GM19328 (cell line): ENCODE results near the gene DCTD.
"Not testable (repeated sequence)": the region's sequence is repeated elsewhere in the genome, so short reads cannot be mapped to it uniquely, and the experiment has no call there.

Experiments used
- ATAC-seq: cut with Tn5 transposase; IDR thresholded peaks from one replicate; pipeline ENCODE4 v1.9.1; 2021; ENCODE audit warnings: mild to moderate bottlenecking, moderate library complexity; ENCODE audit not compliant: unreplicated experiment

DCTD gene

GRCh38 chr4:182922501-182923284 is 5.5 kb upstream of the DCTD start:
- ATAC-seq, result no peak

DNA sequence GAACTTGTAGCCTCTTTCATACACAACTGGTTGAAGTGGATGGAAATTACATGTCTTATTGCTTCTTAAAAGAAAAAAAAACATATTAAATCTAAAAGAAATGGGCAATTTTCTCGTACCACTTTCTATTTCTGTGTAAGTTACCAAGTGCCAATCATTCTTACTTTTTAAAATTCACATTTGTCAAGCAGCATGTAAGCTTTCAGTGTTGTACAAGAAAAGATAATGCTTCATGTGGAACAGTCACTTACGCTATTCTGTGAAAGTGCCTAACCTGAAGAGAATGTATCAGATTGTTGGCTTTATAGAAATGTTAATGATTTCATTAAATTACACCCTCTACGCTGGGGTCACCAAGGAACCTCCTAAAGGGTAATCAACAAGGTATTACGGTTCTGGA is 4.4 kb upstream of the DCTD start:
- no peak for ATAC-seq

DNA sequence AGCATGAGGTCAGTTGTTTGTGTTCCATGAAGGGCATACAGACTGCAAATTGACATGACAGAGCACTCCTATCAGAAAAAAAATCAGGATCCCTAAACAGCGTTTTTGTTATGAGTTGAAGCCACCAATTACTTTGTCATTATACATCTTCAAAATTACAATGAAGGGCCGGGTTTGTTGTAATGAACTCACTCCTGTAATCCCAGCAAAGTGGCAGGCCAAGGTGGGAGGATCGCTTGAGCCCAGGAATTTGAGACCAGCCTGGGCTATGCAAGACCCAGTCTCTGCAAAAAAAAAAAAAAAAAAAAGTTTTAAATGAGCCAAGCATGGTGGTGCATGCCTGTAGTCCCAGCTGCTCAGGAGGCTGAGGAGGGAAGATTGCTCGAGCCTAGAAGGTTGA is 3.5 kb upstream of the DCTD start:
- no peak for ATAC-seq

DNA sequence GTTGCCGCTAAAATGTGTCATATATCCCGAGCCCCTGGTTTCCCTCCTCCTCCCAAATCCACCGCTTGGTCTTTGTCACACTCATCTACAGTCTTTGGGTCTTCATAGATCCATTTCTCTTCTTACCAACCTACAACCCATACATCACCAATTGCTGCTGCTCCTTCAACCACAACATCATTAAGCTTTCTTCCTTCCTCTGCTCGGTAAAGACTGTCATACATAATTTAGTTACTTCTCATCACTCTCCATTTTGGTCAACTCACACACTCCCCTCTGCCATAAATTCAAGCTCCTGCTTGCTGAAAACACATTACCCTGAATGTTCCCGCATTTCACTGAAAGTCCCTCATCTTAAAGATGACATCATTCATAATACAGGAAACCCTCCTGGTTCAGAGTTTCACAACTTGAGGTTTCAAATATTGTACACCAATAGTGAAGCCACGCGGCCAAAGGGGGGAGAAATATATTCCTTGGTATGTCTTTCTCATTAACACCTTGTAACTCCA is 1.7 kb upstream of the DCTD start:
- ATAC-seq, result no peak

GRCh38 chr4:182918044-182918607 is 940 bp upstream of the DCTD start:
- peak; percentile 4 for ATAC-seq

- peak; percentile 21 for ATAC-seq
Measured at GRCh38 chr4:182916483-182917181, 554 bp downstream of the DCTD start.

GRCh38 chr4:182914357-182914756 is 2.8 kb downstream of the DCTD start:
- ATAC-seq, result no peak

DNA sequence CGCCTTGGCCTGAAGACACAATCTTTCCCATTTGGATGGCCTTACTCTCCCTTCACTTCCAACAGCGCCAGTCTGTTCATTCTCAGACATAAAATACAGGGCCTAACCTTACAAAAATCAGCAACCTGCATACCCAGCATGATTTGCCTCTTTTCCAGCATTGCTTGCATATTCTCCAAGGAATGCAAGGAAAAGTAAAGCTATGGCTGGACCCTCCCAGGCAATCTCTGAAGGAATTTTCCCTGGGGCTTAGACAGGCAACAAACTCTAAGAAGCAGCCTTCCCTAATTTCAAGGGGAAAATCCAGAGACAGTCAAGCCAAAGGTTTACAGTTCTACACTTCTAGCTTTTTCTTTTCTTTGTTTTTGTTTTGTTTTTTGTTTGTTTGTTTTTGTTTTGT is 3.6 kb downstream of the DCTD start:
- no peak for ATAC-seq

DNA sequence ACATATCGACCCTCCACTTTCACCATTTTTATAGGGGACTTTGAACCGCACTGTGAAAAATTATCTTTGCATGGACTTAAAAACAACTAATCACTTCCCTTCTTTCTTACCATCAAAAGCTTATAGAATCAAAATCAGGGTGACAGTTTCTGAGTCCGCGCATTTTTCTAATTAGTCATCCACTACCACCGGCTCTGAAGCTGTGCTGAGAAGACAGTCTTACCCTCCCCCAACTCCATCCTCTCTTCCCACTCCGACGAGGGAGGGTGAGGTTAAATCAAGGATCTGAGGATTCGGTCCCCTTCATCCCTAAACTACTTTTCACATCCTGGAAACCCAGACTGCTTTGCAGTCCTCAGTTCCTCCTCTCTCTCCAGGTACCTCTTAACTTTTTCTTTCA is 4.2 kb downstream of the DCTD start:
- ATAC-seq, result no peak

GRCh38 chr4:182908124-182908523 is 9.1 kb downstream of the DCTD start:
- ATAC-seq, result no peak

DNA sequence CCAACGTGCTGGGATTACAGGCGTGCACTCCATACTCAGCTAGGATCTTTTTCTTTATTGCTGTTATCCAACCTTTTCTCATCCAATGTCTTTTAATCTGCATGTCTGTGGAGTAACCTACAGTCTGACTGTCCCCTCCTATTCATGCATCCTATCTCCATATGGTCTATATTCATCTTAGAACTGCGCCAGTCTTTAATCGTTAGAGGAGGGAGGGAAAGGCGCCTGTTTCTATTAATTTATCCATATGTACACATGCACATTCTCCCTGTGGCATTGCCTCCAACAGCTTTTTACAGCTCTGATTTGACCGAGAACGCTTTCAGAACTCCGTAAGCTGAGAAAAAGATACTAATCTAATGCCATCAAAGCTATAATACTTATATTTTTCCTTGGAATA is 9.8 kb downstream of the DCTD start:
- no peak for ATAC-seq

DNA sequence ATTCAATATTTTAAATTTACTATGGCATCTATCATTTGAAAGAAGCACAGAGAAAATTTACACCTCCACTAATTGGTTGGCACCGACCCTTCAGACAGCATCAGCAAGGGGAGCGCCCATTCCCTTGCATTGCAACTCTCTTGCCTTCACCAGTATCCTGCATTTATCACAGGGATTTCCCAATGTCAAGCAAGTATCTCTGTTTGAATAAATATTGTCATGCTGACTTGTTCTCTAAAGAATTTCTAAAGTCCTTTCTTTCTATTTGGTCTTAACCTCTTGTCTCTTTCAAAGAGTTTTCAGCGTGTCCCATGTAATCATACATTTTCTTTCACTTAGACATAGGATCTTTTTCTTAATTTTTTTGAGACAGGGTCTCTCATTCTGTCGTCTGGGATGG is 10.4 kb downstream of the DCTD start:
- ATAC-seq, result no peak

GRCh38 chr4:182905038-182905437 is 12.1 kb downstream of the DCTD start:
- no peak for ATAC-seq

DNA sequence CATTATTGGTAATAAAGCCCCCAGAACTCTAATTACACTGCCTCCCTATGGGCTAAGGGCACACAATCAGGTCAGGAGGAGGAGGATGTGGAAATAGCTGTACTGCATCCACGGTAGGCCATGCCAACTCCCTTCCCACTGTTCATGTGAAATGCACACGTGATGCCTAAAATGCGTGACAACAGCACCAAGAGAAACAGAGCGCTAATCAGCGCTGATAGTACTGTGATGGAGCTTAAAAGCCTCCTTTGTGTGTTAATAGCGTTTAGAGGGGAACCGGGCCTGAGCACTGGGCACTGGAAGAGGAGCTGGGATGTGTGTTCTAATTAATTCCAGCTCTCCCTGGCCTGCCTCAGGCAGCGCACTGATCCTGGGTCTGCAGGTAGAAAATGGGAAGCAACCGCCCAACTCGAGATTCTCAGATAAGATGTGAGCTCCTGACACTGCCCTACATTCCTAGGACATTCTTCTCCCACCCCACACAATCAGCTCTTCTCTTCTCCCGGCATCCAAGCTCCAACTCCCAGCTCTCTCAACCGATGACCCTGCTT is 12.9 kb downstream of the DCTD start:
- ATAC-seq, result no peak

DNA sequence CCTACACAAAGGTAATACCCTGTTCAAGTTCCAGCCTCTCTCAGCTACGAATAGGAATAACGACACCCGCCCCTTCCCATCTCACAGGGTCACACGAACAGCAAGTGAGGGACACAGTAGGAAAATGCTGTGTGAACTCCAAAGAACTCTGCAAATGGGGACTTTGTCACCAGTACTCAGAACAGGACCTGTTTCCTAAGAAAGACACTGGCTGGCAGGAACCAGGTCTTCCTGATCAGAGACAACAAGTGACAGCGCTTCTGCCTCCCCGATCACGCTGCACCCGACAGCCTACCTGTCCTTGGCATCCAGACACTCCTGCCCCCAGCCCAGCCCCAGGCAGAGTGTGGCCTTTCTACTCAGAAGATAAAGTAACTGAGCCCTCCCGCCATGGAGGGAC is 14.2 kb downstream of the DCTD start:
- ATAC-seq, result no peak

DNA sequence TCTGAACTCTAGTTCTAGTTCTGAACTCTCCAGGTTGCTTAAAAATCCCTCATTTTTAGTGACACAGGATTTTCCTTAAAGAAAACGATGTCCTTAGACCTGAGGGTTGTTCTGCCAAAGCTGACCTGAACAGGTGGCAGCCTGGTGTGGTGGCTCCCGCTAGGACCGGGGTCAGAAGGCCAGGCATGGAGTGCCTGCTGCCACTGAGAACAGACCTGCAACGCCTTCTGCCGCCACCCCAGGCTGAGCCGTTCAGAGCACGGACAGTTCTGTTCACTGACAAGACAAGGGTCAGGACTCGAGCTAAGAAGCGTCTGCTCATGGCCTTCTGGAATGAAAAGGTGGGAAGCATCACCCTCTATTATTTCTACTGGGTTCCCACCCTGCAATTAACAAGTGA is 15.8 kb downstream of the DCTD start:
- ATAC-seq, result no peak

DNA sequence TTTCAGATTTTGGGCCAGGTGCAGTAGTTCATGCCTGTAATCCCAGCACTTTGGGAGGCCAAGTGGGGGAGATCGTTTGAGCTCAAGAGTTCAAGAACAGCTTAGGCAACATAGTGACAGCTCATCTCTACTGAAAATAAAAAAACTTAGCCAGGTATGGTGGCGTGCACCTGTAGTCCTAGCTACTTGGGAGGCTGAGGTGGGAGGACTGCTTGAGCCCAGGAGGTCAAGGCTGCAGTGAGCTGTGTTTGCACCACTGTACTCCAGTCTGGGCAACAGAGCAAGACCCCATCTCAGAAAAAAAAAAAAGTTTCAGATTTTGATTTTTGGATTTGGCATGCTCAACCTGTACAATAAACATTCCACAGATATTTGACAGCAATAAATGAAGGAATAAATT is 17.2 kb downstream of the DCTD start:
- not testable (repeated sequence) for ATAC-seq

GRCh38 chr4:182898479-182898799 is 18.7 kb downstream of the DCTD start:
- no peak for ATAC-seq

GRCh38 chr4:182897601-182898478 is 19.3 kb downstream of the DCTD start:
- ATAC-seq, result no peak

GRCh38 chr4:182896421-182896820 is 20.8 kb downstream of the DCTD start:
- no peak for ATAC-seq

- ATAC-seq, result no peak
Measured at GRCh38 chr4:182895791-182896292, 21.3 kb downstream of the DCTD start.
